HG02981 (cell line): ENCODE measurements around the gene SLC6A12.
"Not testable (repeated sequence)": the region's sequence is repeated elsewhere in the genome, so short reads cannot be mapped to it uniquely, and the experiment has no call there.

ENCODE experiments used
- ATAC-seq: cut with Tn5 transposase; IDR thresholded peaks from one replicate; pipeline ENCODE4 v1.9.1; 2021; ENCODE audit warnings: mild to moderate bottlenecking, moderate library complexity; ENCODE audit not compliant: unreplicated experiment

The SLC6A12 gene

GRCh38 chr12:218728-219590 is 5.0 kb upstream of the SLC6A12 start:
- no peak for ATAC-seq

GRCh38 chr12:218221-218620 is 4.3 kb upstream of the SLC6A12 start:
- no peak for ATAC-seq

GRCh38 chr12:217029-217428 is 3.1 kb upstream of the SLC6A12 start:
- not testable (repeated sequence) for ATAC-seq

GRCh38 chr12:215116-215515 is 1.2 kb upstream of the SLC6A12 start:
- no peak for ATAC-seq

GRCh38 chr12:213527-213932 is 427 bp downstream of the SLC6A12 start:
- ATAC-seq, result no peak

- no peak for ATAC-seq
Measured at GRCh38 chr12:212715-213526, 1.0 kb downstream of the SLC6A12 start.

GRCh38 chr12:212415-212714 is 1.6 kb downstream of the SLC6A12 start:
- ATAC-seq, result no peak

- ATAC-seq, result no peak
Measured at GRCh38 chr12:211639-212414, 2.1 kb downstream of the SLC6A12 start.

GRCh38 chr12:211142-211465 is 2.9 kb downstream of the SLC6A12 start:
- no peak for ATAC-seq

- no peak for ATAC-seq
Measured at GRCh38 chr12:210277-211141, 3.4 kb downstream of the SLC6A12 start.

DNA sequence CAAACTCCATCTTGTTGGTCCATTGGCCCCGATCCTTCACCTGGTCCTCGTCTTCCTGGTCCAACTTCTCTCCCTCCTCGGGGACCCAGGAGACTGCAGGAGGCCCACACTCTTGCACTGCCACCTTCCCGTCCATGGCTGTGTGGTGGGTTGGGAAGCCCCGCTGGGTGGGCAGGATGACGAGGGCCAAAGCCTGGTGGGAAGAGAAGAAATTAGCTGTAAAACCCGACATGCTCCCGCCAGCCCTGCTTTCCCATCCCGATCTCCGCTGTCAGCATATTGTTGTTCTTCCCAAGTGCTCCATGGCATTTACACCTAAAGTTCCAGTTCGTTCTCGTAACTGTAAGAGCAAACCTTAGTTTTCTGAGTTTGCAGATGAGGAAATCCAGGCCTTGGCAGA is 4.1 kb downstream of the SLC6A12 start:
- no peak for ATAC-seq

DNA sequence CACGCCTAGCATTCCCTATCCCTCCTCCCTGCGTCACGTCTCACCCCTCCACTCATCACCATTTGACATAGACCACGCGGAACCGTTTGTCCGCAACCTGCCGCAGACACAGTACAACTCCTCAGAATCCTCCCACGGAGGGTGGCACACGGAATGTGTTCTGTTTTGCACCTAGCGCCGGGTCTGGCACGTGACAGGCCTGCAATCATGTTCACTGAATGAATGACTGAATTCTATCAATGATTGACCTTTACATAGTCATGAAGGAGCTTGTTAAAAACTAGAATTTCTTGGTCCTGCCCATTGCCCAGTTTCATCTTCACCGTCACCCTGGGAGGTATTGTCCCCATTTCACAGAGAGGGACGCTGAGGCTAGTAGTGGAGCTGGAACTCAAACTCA is 4.7 kb downstream of the SLC6A12 start:
- no peak for ATAC-seq

DNA sequence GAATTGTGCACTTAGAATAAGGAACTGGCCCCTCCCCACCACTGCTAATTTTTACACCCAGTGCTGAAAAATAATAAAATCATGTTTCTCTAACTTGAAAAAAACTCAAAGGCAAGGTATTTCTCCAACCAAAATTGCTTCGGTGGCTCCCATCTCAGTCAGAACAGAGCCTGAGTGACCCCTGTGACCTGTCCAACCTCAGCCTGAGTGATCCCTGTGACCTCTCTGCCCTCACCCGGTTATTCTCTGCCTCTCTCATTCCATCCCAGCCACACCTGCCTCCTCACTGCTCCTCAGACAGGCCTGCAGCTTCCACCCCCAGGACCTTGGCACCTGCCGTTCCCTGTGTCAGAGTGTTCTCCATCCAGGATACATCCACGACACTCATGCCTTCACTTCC is 5.1 kb downstream of the SLC6A12 start:
- ATAC-seq, result no peak

- no peak for ATAC-seq
Measured at GRCh38 chr12:207804-208203, 6.2 kb downstream of the SLC6A12 start.

- no peak for ATAC-seq
Measured at GRCh38 chr12:206746-207440, 7.1 kb downstream of the SLC6A12 start.

DNA sequence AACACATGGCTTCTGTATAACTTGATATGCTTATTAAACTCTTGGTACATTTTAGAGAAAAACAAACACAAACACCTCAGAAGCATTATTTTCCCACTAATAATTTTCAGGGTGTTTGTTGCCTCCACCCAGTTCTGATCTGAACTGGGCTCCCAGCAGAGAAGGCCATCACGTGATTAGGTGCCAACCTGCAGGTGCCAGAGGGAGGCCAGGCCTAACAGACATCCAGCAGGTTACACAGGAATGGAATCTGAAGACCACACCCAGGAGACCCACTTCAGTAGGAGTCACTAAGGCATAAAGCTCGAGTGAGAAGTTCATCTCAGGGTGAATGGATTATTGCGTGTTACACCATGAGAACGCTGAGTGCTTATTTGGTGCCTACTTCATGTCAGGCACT is 8.9 kb downstream of the SLC6A12 start:
- ATAC-seq, result no peak

- ATAC-seq, result no peak
Measured at GRCh38 chr12:204261-204678, 9.7 kb downstream of the SLC6A12 start.

GRCh38 chr12:203462-204260 is 10.3 kb downstream of the SLC6A12 start:
- no peak for ATAC-seq

- ATAC-seq, result no peak
Measured at GRCh38 chr12:203074-203461, 10.9 kb downstream of the SLC6A12 start.
